Vagina (tissue), 2 donors: Measurements from ENCODE around the gene ZNF385C. TPM values are rescaled to one million over a fixed set of nuclear protein-coding genes. Genes with fewer than 3 reads are reported as not detected.

Source experiments
- DNase-seq, 2 donors: peaks; one replicate each; pipeline ENCODE4 v3.0.0-alpha.2; 2017; ENCODE audit errors: extremely low spot score in 2 of 2
- H3K27ac ChIP-seq: fragments of 200-600 bp; sonication (generic); one replicate; pipeline ENCODE4 v1.5.1; 2019
- H3K27me3 ChIP-seq: fragments of 200-600 bp; sonication (generic); one replicate; pipeline ENCODE4 v1.5.1; 2019
- H3K36me3 ChIP-seq, 2 donors: fragments of 200-600 bp; sonication (generic); one replicate each; pipeline ENCODE4 v1.5.1; 2017 to 2019
- H3K4me1 ChIP-seq: fragments of 200-600 bp; sonication (generic); one replicate; pipeline ENCODE4 v1.5.1; 2019
- H3K4me3 ChIP-seq, 2 donors: fragments of 200-600 bp; sonication (generic); 1 replicate in 1 of 2; 2 replicates in 1 of 2; pipeline ENCODE4 v1.5.1; 2016 to 2019
- H3K9me3 ChIP-seq: fragments of 200-600 bp; sonication (generic); one replicate; pipeline ENCODE4 v1.5.1; 2019
- POLR2A ChIP-seq, 2 donors: fragments of 450-650 bp; IDR thresholded peaks; one replicate each; pipeline ENCODE4 v1.6.1; 2017; ENCODE audit warnings: antibody characterized with exemption in 2 of 2, mild to moderate bottlenecking in 2 of 2, moderate library complexity in 2 of 2
- POLR2AphosphoS5 ChIP-seq, 2 donors: sonication (generic); formaldehyde crosslinking; IDR thresholded peaks; one replicate each; pipeline ENCODE4 v1.9.0; 2017; ENCODE audit warnings: antibody characterized with exemption in 2 of 2, mild to moderate bottlenecking in 2 of 2, low read depth in 1 of 2; ENCODE audit not compliant: insufficient read depth in 1 of 2
- intact Hi-C: fragments of 100-400 bp; cut with DNase I; formaldehyde crosslinking; loops from one replicate; pipeline ENCODE4 v1.15.1; 2023
- total RNA-seq: library from RNA; depleted of rRNA; stranded (reverse); fragments of >200 nt; gene quantifications from one replicate; pipeline ENCODE4 v1.2.3, GENCODE V29; 2016
- TF ChIP-seq, protein P1 (sequence below), 3 experiments: fragments of 450-650 bp in 2 of 3; fragments of 200-600 bp in 1 of 3; sonication (generic) in 1 of 3; IDR thresholded peaks; one replicate each; pipeline ENCODE4 v1.5.1; 2017 to 2019; ENCODE audit warnings: antibody characterized with exemption in 3 of 3, mild to moderate bottlenecking in 2 of 3, moderate library complexity in 2 of 3

The ZNF385C gene
- total RNA-seq, 1 donor from 2014 or later = 0.49 TPM

DNA sequence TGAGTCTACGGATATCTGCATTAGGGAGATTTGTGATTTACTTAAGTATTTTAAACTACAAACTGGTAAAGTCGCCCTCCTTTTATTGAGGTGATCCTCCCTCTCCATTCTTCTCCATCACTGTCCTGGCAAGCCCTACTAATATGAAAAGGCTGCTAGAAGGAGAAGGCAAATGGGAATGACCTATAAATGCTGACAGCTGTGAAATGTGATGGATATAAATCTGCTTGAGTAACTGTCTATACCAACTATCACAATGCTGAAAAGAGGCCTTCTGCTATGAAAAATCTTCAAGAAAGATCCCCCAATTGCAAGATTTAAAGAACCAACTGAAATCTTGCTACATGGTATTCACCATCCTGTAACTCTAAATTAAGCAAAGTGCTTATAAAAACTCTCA lies 96.5 kb downstream of the ZNF385C start:
- Histone ChIP-seq H3K36me3 (peaks cover 2 to 52% of the 10 kb centered on the region in 2 donors), H3K4me3 (no peak overlapping the region), H3K27ac (no peak overlapping the region), H3K9me3 (no peaks in the 10 kb centered on the region), H3K27me3 (no peaks in the 10 kb centered on the region), H3K4me1 (peaks cover 24% of the 10 kb centered on the region)
- intact Hi-C loops = no loop called here
- no peak for DNase-seq
- TF ChIP-seq, protein P1, sequence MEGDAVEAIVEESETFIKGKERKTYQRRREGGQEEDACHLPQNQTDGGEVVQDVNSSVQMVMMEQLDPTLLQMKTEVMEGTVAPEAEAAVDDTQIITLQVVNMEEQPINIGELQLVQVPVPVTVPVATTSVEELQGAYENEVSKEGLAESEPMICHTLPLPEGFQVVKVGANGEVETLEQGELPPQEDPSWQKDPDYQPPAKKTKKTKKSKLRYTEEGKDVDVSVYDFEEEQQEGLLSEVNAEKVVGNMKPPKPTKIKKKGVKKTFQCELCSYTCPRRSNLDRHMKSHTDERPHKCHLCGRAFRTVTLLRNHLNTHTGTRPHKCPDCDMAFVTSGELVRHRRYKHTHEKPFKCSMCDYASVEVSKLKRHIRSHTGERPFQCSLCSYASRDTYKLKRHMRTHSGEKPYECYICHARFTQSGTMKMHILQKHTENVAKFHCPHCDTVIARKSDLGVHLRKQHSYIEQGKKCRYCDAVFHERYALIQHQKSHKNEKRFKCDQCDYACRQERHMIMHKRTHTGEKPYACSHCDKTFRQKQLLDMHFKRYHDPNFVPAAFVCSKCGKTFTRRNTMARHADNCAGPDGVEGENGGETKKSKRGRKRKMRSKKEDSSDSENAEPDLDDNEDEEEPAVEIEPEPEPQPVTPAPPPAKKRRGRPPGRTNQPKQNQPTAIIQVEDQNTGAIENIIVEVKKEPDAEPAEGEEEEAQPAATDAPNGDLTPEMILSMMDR (IDR thresholded peaks at IDR 0.05) = no peak
- TF ChIP-seq POLR2AphosphoS5 (IDR thresholded peaks at IDR 0.05; ENCODE audit: insufficient read depth in 1 of 2, low read depth in 1 of 2) (no peak), POLR2A (IDR thresholded peaks at IDR 0.05) (no peak)

DNA sequence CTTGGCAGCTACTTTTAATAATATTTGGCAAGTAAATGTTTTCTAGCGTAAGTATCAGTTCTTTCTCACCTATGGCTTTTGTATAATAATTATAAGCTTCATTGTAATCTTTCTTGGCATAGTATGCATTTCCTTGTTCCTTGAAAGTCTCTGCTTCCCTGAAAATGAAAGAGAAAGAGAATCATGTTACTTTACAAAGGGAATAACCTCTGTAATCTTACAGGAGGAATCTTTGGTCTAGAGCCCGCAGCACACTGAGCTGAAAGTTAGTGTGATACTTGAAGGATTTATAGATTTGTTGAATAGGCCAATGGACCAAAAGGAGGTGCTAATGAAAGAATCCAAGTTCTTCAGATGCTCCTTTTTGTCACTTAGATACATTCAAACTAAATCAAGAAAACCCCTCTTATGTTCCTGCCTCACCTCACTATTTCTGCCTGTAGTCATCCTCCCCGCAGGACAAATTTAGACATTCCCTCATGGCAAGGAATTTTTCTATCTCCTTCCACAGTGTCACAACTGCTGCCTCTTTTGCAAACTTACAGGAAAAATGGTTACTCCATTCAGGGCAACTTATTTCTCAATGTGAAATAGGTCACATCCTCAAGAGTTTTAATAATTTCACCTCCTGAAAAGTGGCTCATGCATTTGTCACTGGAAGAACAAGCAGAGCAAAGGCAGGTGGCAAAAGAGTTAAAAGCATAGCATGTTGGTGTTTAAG lies 97.7 kb downstream of the ZNF385C start:
- no peak overlapping the region for H3K4me3 ChIP-seq
- H3K27me3 ChIP-seq = no peaks in the 10 kb centered on the region
- H3K36me3 ChIP-seq = peaks cover 3 to 64% of the 10 kb centered on the region in 2 donors
- no peak for DNase-seq
- H3K27ac ChIP-seq = no peak overlapping the region
- peaks cover 15% of the 10 kb centered on the region for H3K4me1 ChIP-seq
- TF ChIP-seq, protein P1 (IDR thresholded peaks at IDR 0.05) = no peak
- TF ChIP-seq POLR2AphosphoS5 (IDR thresholded peaks at IDR 0.05; ENCODE audit: insufficient read depth in 1 of 2, low read depth in 1 of 2) = no peak
- TF ChIP-seq POLR2A (IDR thresholded peaks at IDR 0.05) = no peak
- no peaks in the 10 kb centered on the region for H3K9me3 ChIP-seq
- intact Hi-C loops = no loop called here

DNA sequence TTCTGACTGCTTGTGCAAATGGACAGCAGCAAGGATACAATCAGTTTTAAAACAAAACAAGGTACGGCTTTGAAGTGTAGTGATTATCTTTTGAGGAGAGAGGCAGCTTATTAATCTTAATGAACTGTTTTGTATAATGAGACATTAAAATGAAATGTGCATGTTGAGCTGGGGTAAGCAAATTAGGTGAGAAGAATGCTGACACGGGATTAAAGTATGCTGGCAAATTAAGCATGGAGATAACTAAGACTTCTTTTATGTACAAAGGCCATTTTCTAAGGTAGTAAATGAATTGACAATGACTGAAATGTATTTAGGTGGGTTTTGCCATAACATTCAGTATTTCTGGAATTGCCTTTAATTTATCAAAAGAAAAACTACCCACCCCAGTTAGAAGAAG lies 99.8 kb downstream of the ZNF385C start:
- TF ChIP-seq POLR2A (IDR thresholded peaks at IDR 0.05) = no peak
- no peak for TF ChIP-seq POLR2AphosphoS5 (IDR thresholded peaks at IDR 0.05; ENCODE audit: insufficient read depth in 1 of 2, low read depth in 1 of 2)
- TF ChIP-seq, protein P1 (IDR thresholded peaks at IDR 0.05) = no peak
- H3K27ac ChIP-seq = no peak overlapping the region

DNA sequence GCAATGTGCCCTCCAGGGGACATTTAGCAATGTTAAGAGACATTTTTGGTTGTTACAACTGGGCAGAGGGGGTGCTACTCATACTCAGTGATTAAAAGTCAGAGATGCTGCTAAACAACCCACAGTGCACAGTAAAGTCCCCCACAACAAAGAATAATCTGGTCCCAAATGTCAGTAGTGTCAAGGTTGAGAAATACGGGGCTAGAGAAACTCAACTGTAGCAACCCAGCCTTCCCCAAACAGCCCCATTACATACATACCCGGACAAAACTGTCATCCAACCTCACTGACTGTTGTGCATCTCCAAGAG lies 101.5 kb downstream of the ZNF385C start:
- Histone ChIP-seq H3K27ac (no peak overlapping the region), H3K27me3 (no peaks in the 10 kb centered on the region), H3K36me3 (peaks cover 3 to 88% of the 10 kb centered on the region in 2 donors), H3K4me1 (no peaks in the 10 kb centered on the region), H3K9me3 (no peaks in the 10 kb centered on the region), H3K4me3 (no peak overlapping the region)
- intact Hi-C loops = no loop called here
- DNase-seq = no peak
- TF ChIP-seq POLR2A (IDR thresholded peaks at IDR 0.05) = no peak
- TF ChIP-seq, protein P1 (IDR thresholded peaks at IDR 0.05) = no peak
- no peak for TF ChIP-seq POLR2AphosphoS5 (IDR thresholded peaks at IDR 0.05; ENCODE audit: insufficient read depth in 1 of 2, low read depth in 1 of 2)

More for the DNA sequence above, 99.8 kb downstream of the ZNF385C start:
- no peak overlapping the region for H3K4me3 ChIP-seq
- intact Hi-C loops = no loop called here
- no peaks in the 10 kb centered on the region for H3K9me3 ChIP-seq
- no peaks in the 10 kb centered on the region for H3K4me1 ChIP-seq
- H3K27me3 ChIP-seq = no peaks in the 10 kb centered on the region
- no peak for DNase-seq
- H3K36me3 ChIP-seq = peaks cover 3 to 85% of the 10 kb centered on the region in 2 donors

DNA sequence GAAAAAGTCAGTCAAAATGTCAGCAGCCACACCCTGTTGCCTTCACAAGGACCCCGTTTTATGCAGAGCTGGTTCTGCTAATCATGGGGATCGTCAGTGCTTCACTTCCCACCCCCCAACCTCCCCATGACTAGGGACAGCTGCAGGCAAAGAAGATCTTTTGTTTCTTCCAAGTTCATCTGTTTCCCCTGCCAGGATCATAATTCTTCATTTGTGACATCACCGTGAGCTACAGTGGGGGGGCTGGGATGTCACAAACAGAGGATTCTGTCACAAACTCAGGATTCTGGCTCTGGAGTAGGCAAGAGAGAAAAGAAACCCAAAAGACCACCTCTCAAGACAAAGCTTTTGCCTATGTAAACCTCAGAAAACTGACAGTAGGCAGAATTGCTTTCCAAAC lies 105.7 kb downstream of the ZNF385C start:
- H3K9me3 ChIP-seq = no peaks in the 10 kb centered on the region
- H3K27ac ChIP-seq = no peak overlapping the region
- H3K36me3 ChIP-seq = peaks cover 3 to 96% of the 10 kb centered on the region in 2 donors
- DNase-seq = no peak
- H3K4me3 ChIP-seq = no peak overlapping the region
- no peaks in the 10 kb centered on the region for H3K27me3 ChIP-seq
- TF ChIP-seq, protein P1 (IDR thresholded peaks at IDR 0.05) = no peak
- TF ChIP-seq POLR2A (IDR thresholded peaks at IDR 0.05) (no peak), POLR2AphosphoS5 (IDR thresholded peaks at IDR 0.05; ENCODE audit: insufficient read depth in 1 of 2, low read depth in 1 of 2) (no peak)
- intact Hi-C loops = no loop called here
- no peaks in the 10 kb centered on the region for H3K4me1 ChIP-seq
